Liver (tissue), 9 donors: ENCODE data around the gene RBM6. TPM values are rescaled to one million over a fixed set of nuclear protein-coding genes. Genes with fewer than 3 reads are reported as not detected.

Experiments used
- DNase-seq: peaks from one replicate; pipeline ENCODE4 v3.0.0-alpha.2; 2017; ENCODE audit warnings: low spot score
- H3K27ac ChIP-seq, 2 donors: one replicate each; pipeline ENCODE4 v1.7.0; 2013; ENCODE audit warnings: inconsistent platforms in 2 of 2, low read length in 2 of 2, control low read depth in 1 of 2, low read depth in 1 of 2, mild to moderate bottlenecking in 1 of 2
- H3K27me3 ChIP-seq, 4 donors: one replicate each; pipeline versions ENCODE4 v1.6.1 to v1.7.0; 2013; ENCODE audit warnings: low read length in 3 of 4, inconsistent platforms in 1 of 4, mild to moderate bottlenecking in 1 of 4, moderate library complexity in 1 of 4; ENCODE audit not compliant: control insufficient read depth in 4 of 4, insufficient read depth in 4 of 4
- H3K36me3 ChIP-seq, 4 donors: one replicate each; pipeline versions ENCODE4 v1.6.1 to v1.7.0; 2013; ENCODE audit warnings: low read length in 3 of 4, mild to moderate bottlenecking in 3 of 4, low read depth in 1 of 4, moderate library complexity in 1 of 4; ENCODE audit not compliant: control insufficient read depth in 4 of 4, insufficient read depth in 3 of 4
- H3K4me1 ChIP-seq, 4 donors: one replicate each; pipeline versions ENCODE4 v1.6.1 to v1.7.0; 2013; ENCODE audit warnings: low read length in 3 of 4, mild to moderate bottlenecking in 3 of 4, moderate library complexity in 1 of 4; ENCODE audit not compliant: control insufficient read depth in 4 of 4, insufficient read depth in 4 of 4
- H3K4me3 ChIP-seq, 3 donors: one replicate each; pipeline versions ENCODE4 v1.6.1 to v1.7.0; 2013; ENCODE audit warnings: low read length in 3 of 3, control low read depth in 1 of 3, low read depth in 1 of 3, mild to moderate bottlenecking in 1 of 3
- H3K9ac ChIP-seq, 2 donors: one replicate each; pipeline ENCODE4 v1.7.0; 2013; ENCODE audit warnings: low read length in 2 of 2, mild to moderate bottlenecking in 2 of 2, moderate library complexity in 2 of 2, control low read depth in 1 of 2, low read depth in 1 of 2
- H3K9me3 ChIP-seq, 4 donors: one replicate each; pipeline versions ENCODE4 v1.6.1 to v1.7.0; 2013; ENCODE audit warnings: low read length in 3 of 4; ENCODE audit not compliant: control insufficient read depth in 4 of 4
- FOXA1 ChIP-seq: IDR thresholded peaks from 2 replicates; pipeline ENCODE4 v1.6.1; 2016; ENCODE audit warnings: antibody characterized with exemption
- GABPA ChIP-seq, 2 donors: IDR thresholded peaks in 1 of 2; conservative IDR thresholded peaks in 1 of 2; 2 replicates each; pipeline ENCODE4 v1.6.1; 2016; ENCODE audit warnings: antibody characterized with exemption in 2 of 2, mild to moderate bottlenecking in 1 of 2, moderate library complexity in 1 of 2
- HNF4A ChIP-seq, 2 donors: conservative IDR thresholded peaks; 2 replicates each; pipeline ENCODE4 v1.6.1; 2016; ENCODE audit warnings: antibody characterized with exemption in 2 of 2, mild to moderate bottlenecking in 2 of 2
- HNF4G ChIP-seq: IDR thresholded peaks from 2 replicates; pipeline ENCODE4 v1.6.1; 2016; ENCODE audit warnings: antibody characterized with exemption
- JUND ChIP-seq, 2 donors: IDR thresholded peaks; 2 replicates each; pipeline ENCODE4 v1.6.1; 2016; ENCODE audit warnings: antibody characterized with exemption in 2 of 2
- NR2F2 ChIP-seq: IDR thresholded peaks from 2 replicates; pipeline ENCODE4 v1.6.1; 2016; ENCODE audit warnings: antibody characterized with exemption
- RAD21 ChIP-seq, 2 donors: IDR thresholded peaks; 2 replicates each; pipeline ENCODE4 v1.6.1; 2016; ENCODE audit warnings: antibody characterized with exemption in 2 of 2, mild to moderate bottlenecking in 2 of 2
- REST ChIP-seq: IDR thresholded peaks from 2 replicates; pipeline ENCODE4 v1.6.1; 2016; ENCODE audit warnings: antibody characterized with exemption, mild to moderate bottlenecking
- SP1 ChIP-seq: IDR thresholded peaks from 2 replicates; pipeline ENCODE4 v1.6.1; 2018; ENCODE audit warnings: antibody characterized with exemption, mild to moderate bottlenecking
- TAF1 ChIP-seq: conservative IDR thresholded peaks from 2 replicates; pipeline ENCODE4 v1.6.1; 2016; ENCODE audit warnings: antibody characterized with exemption, mild to moderate bottlenecking
- ZBTB33 ChIP-seq: IDR thresholded peaks from 2 replicates; pipeline ENCODE4 v1.6.1; 2016; ENCODE audit warnings: antibody characterized with exemption
- WGBS: extraction: QIAGEN DNeasy Blood & Tissue Kit; methylation state at CpG from one replicate; pipeline ENCODE4 v1.1.7; 2013; 5-methylcytosine and 5-hydroxymethylcytosine counted together
- polyA plus RNA-seq, 2 donors: library from polyadenylated mRNA; stranded (reverse) in 1 of 2; unstranded in 1 of 2; fragments of 200-250 nt in 1 of 2; fragments of >200 nt in 1 of 2; fragmentation: Nextera tagmentation in 1 of 2; extraction: Ambion mirVana in 1 of 2; gene quantifications; one replicate each; pipeline versions ENCODE4 v1.2.1 to v1.2.3, GENCODE V29; 2013 to 2015
- total RNA-seq, 2 donors: library from RNA; depleted of rRNA; stranded (reverse); fragments of >200 nt; gene quantifications; one replicate each; pipeline ENCODE4 v1.2.3, GENCODE V29; 2014
- TF ChIP-seq, protein P1 (sequence below): IDR thresholded peaks from 2 replicates; pipeline ENCODE4 v1.6.1; 2016; ENCODE audit warnings: antibody characterized with exemption
- TF ChIP-seq, protein P2 (sequence below): fragments of 150-350 bp; IDR thresholded peaks from 2 replicates; pipeline ENCODE4 v1.5.1; 2017; ENCODE audit warnings: improper control_type of control experiment, low read depth, low read length; ENCODE audit not compliant: missing input control
- TF ChIP-seq, protein P3 (sequence below): IDR thresholded peaks from 2 replicates; pipeline ENCODE4 v1.6.1; 2016; ENCODE audit warnings: antibody characterized with exemption
- donor health status: healthy.
- donor health status: healthy.
- donor health status: healthy.
- donor health status: healthy.
- donor health status: healthy.

Gene RBM6
- total and polyA plus RNA-seq, 4 donors = 10.9 to 59.2 (median 37.5) TPM

DNA sequence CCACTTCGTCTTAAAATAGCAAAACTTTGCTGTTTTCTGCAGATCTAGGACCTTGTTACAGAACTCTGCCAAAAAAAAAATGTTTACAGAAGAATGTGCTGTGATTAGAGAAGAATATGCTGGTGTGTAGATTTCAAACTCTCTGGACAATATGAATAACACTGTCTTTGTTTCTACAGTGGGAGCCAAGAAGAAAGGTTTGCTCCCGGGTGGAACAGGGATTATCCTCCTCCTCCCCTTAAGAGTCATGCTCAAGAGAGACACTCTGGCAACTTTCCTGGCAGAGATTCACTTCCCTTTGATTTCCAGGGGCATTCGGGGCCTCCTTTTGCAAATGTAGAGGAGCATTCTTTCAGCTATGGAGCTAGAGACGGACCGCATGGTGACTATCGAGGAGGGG, 27.3 kb downstream of the RBM6 start:
- H3K9me3 ChIP-seq = no peaks in the 10 kb centered on the region

GRCh38 chr3:49968346-49968745, 28.4 kb downstream of the RBM6 start:
- Histone ChIP-seq H3K27me3 (no peaks in the 10 kb centered on the region), H3K9ac (no peak overlapping the region), H3K9me3 (no peaks in the 10 kb centered on the region), H3K27ac (no peak overlapping the region), H3K36me3 (peaks cover 0 to 13% (median 4%) of the 10 kb centered on the region in 4 donors), H3K4me3 (no peak overlapping the region), H3K4me1 (peaks cover 0 to 6% (median 4%) of the 10 kb centered on the region in 4 donors)
- TF ChIP-seq HNF4A (conservative IDR thresholded peaks at IDR 0.05) (no peak), NR2F2 (no peak), JUND (IDR thresholded peaks at IDR 0.05) (no peak), RAD21 (IDR thresholded peaks at IDR 0.05) (no peak), GABPA (IDR thresholded peaks at IDR 0.05 in 1 of 2, conservative IDR thresholded peaks at IDR 0.05 in 1 of 2) (no peak), SP1 (no peak), FOXA1 (no peak), ZBTB33 (no peak), HNF4G (no peak)
- TF ChIP-seq, protein P1, sequence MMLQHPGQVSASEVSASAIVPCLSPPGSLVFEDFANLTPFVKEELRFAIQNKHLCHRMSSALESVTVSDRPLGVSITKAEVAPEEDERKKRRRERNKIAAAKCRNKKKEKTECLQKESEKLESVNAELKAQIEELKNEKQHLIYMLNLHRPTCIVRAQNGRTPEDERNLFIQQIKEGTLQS = no peak
- TF ChIP-seq, protein P2, sequence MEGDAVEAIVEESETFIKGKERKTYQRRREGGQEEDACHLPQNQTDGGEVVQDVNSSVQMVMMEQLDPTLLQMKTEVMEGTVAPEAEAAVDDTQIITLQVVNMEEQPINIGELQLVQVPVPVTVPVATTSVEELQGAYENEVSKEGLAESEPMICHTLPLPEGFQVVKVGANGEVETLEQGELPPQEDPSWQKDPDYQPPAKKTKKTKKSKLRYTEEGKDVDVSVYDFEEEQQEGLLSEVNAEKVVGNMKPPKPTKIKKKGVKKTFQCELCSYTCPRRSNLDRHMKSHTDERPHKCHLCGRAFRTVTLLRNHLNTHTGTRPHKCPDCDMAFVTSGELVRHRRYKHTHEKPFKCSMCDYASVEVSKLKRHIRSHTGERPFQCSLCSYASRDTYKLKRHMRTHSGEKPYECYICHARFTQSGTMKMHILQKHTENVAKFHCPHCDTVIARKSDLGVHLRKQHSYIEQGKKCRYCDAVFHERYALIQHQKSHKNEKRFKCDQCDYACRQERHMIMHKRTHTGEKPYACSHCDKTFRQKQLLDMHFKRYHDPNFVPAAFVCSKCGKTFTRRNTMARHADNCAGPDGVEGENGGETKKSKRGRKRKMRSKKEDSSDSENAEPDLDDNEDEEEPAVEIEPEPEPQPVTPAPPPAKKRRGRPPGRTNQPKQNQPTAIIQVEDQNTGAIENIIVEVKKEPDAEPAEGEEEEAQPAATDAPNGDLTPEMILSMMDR = no peak
- no peak for DNase-seq
- 88% methylated on average over 8 of the region's 8 CpGs for WGBS

More for the DNA sequence above, 27.3 kb downstream of the RBM6 start:
- 85% methylated on average over 6 of the region's 6 CpGs for WGBS
- DNase-seq = no peak
- Histone ChIP-seq H3K4me1 (peaks cover 0 to 3% (median under 1%) of the 10 kb centered on the region in 4 donors), H3K36me3 (peaks cover 0 to 11% (median 2%) of the 10 kb centered on the region in 4 donors), H3K27me3 (no peaks in the 10 kb centered on the region), H3K27ac (no peak overlapping the region), H3K4me3 (no peak overlapping the region), H3K9ac (no peak overlapping the region)
- no peak for TF ChIP-seq HNF4A (conservative IDR thresholded peaks at IDR 0.05)
- TF ChIP-seq, protein P2 = no peak
- no peak for TF ChIP-seq REST
- no peak for TF ChIP-seq TAF1
- TF ChIP-seq, protein P3, sequence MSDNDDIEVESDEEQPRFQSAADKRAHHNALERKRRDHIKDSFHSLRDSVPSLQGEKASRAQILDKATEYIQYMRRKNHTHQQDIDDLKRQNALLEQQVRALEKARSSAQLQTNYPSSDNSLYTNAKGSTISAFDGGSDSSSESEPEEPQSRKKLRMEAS = no peak
- TF ChIP-seq JUND (IDR thresholded peaks at IDR 0.05) = no peak
